K562 (cell line): ENCODE results near the gene CBX4. TPM values are rescaled to one million over a fixed set of nuclear protein-coding genes. Genes with fewer than 3 reads are reported as not detected.

Experiments
- BRD9 ChIP-seq: fragments of 450-650 bp; IDR thresholded peaks from 2 replicates; pipeline ENCODE4 v1.6.1; 2018; ENCODE audit warnings: low read depth; ENCODE audit not compliant: partially characterized antibody
- CLOCK ChIP-seq: fragments of 250-450 bp; sonication (Bioruptor Pico); IDR thresholded peaks from 2 replicates; pipeline ENCODE4 v1.4.0; 2020; ENCODE audit warnings: mild to moderate bottlenecking, moderate library complexity, borderline replicate concordance
- CXXC5 ChIP-seq: fragments of 250-450 bp; sonication (Bioruptor Pico); IDR thresholded peaks from 2 replicates; pipeline ENCODE4 v1.8.0; 2022; ENCODE audit warnings: inconsistent platforms, mild to moderate bottlenecking, moderate library complexity
- DMBX1 ChIP-seq: fragments of 250-450 bp; sonication (Bioruptor Pico); IDR thresholded peaks from 2 replicates; pipeline ENCODE4 v1.8.0; 2022; ENCODE audit warnings: inconsistent platforms, mild to moderate bottlenecking, moderate library complexity, borderline replicate concordance
- GABPB2 ChIP-seq: fragments of 250-450 bp; sonication (Bioruptor Pico); conservative IDR thresholded peaks from 2 replicates; pipeline ENCODE4 v1.5.1; 2021; ENCODE audit warnings: mild to moderate bottlenecking
- HMGN3 ChIP-seq: IDR thresholded peaks from 2 replicates; pipeline ENCODE4 v1.6.1; 2011; ENCODE audit warnings: borderline replicate concordance, low read depth, mild to moderate bottlenecking, mixed read lengths, low read length; ENCODE audit not compliant: insufficient read length; ENCODE audit errors: extremely low read depth
- HNRNPH1 ChIP-seq: fragments of 200-400 bp; formaldehyde crosslinking; optimal IDR thresholded peaks from 2 replicates; pipeline ENCODE3; 2017; ENCODE audit warnings: low read depth, mild to moderate bottlenecking, low read length, moderate library complexity
- HNRNPUL1 ChIP-seq: fragments of 200-400 bp; formaldehyde crosslinking; IDR thresholded peaks from 2 replicates; pipeline ENCODE4 v1.6.1; 2017; ENCODE audit warnings: low read length
- IRF9 ChIP-seq: fragments of 450-650 bp; IDR thresholded peaks from 2 replicates; pipeline ENCODE4 v1.6.1; 2016; ENCODE audit warnings: missing biosample characterization, missing genetic modification characterization
- L3MBTL2 ChIP-seq: fragments of 450-650 bp; IDR thresholded peaks from 2 replicates; pipeline ENCODE4 v1.6.1; 2016; ENCODE audit warnings: mild to moderate bottlenecking, moderate library complexity
- MAFG ChIP-seq: fragments of 450-650 bp; conservative IDR thresholded peaks from 2 replicates; pipeline ENCODE4 v1.6.1; 2016; ENCODE audit warnings: missing genetic modification characterization, missing compliant biosample characterization
- MBD2 ChIP-seq: sonication (generic); IDR thresholded peaks from 2 replicates; pipeline ENCODE4 v1.6.1; 2016; ENCODE audit warnings: low read depth, borderline replicate concordance
- MYNN ChIP-seq, 2 experiments: sonication (generic); formaldehyde crosslinking in 1 of 2; IDR thresholded peaks; 2 replicates each; pipeline versions ENCODE4 v1.5.0 to v1.6.1; 2016 to 2020; ENCODE audit warnings: antibody characterized with exemption in 1 of 2, missing genetic modification reagents in 1 of 2
- POU5F1 ChIP-seq: fragments of 150-350 bp; IDR thresholded peaks from 2 replicates; pipeline ENCODE4 v1.6.1; 2014; ENCODE audit warnings: borderline replicate concordance, low read length, low read depth, mild to moderate bottlenecking; ENCODE audit not compliant: partially characterized antibody
- RBBP5 ChIP-seq: fragments of 200-600 bp; sonication (generic); IDR thresholded peaks from 2 replicates; pipeline ENCODE4 v1.6.1; 2012; ENCODE audit warnings: borderline replicate concordance, mild to moderate bottlenecking, low read length, control low read depth, inconsistent platforms; ENCODE audit not compliant: insufficient read depth, poor library complexity, severe bottlenecking
- RFX5 ChIP-seq: IDR thresholded peaks from 2 replicates; pipeline ENCODE4 v1.6.1; 2011; ENCODE audit warnings: low read depth, mild to moderate bottlenecking, improper control_type of control experiment, low read length
- TBL1XR1 ChIP-seq, 2 experiments: IDR thresholded peaks; 2 replicates each; pipeline ENCODE4 v1.6.1; 2012; ENCODE audit warnings: improper control_type of control experiment in 2 of 2, low read length in 2 of 2, mild to moderate bottlenecking in 1 of 2
- TEAD4 ChIP-seq, 2 experiments: sonication (generic) in 1 of 2; formaldehyde crosslinking in 1 of 2; IDR thresholded peaks; 2 replicates each; pipeline versions ENCODE4 v1.6.1 to v1.8.0; 2012 to 2022; ENCODE audit warnings: borderline replicate concordance in 1 of 2, inconsistent platforms in 1 of 2, low read length in 1 of 2, mild to moderate bottlenecking in 1 of 2, missing genetic modification reagents in 1 of 2
- ZNF232 ChIP-seq: sonication (generic); formaldehyde crosslinking; IDR thresholded peaks from 2 replicates; pipeline ENCODE4 v1.8.0; 2022; ENCODE audit warnings: mild to moderate bottlenecking, missing genetic modification reagents
- ZNF395 ChIP-seq: fragments of 200-800 bp; sonication (Bioruptor generic); IDR thresholded peaks from 2 replicates; pipeline ENCODE4 v1.6.1; 2017; ENCODE audit warnings: missing genetic modification characterization, missing compliant biosample characterization
- ZNF444 ChIP-seq: fragments of 250-450 bp; sonication (Bioruptor Pico); IDR thresholded peaks from 2 replicates; pipeline ENCODE4 v1.4.0; 2020; ENCODE audit warnings: mild to moderate bottlenecking, moderate library complexity
- polyA plus RNA-seq, 8 experiments: library from polyadenylated mRNA; depleted of rRNA in 4 of 8; stranded (reverse) in 5 of 8; unstranded in 3 of 8; fragments of >200 nt; fragmentation: Nextera tagmentation in 2 of 8; fragmentation: Illumina TruSeq in 1 of 8; extraction: Ambion mirVana in 2 of 8; extraction: Trizol in 1 of 8; gene quantifications; 2 replicates each; pipeline versions ENCODE4 v1.2.1 to v1.2.3, GENCODE V29; 2011 to 2014; ENCODE audit warnings: inconsistent platforms in 1 of 8, missing spikeins in 1 of 8
- total RNA-seq, 7 experiments: library from RNA; depleted of rRNA in 6 of 7; stranded (reverse); fragments of >200 nt in 6 of 7; fragmentation: Illumina TruSeq in 2 of 7; extraction: Trizol in 2 of 7; gene quantifications; 2 replicates each; pipeline versions ENCODE4 v1.2.1 to v1.2.3, GENCODE V29; 2011 to 2021; ENCODE audit warnings: low replicate concordance in 1 of 7

Gene CBX4
- total and polyA plus RNA-seq, 9 of the 15 experiments (the other 6 are each of a cell fraction or from before 2014, with no cell fraction given), result 0.98 to 50.5 (median 10.0) TPM

- TF ChIP-seq TEAD4 (IDR thresholded peaks at IDR 0.05; ENCODE audit: low read length) (no peak), TEAD4 (CRISPR knock-in tag; IDR thresholded peaks at IDR 0.05; ENCODE audit: borderline replicate concordance) (no peak), MYNN (IDR thresholded peaks at IDR 0.05) (0 out of 2 replicates have a peak, but pooled peaks have one; percentile 30), MYNN (CRISPR knock-in tag; IDR thresholded peaks at IDR 0.05) (no peak), ZNF232 (CRISPR knock-in tag) (no peak), BRD9 (no peak), IRF9 (tag) (no peak), HNRNPUL1 (no peak), ZNF444 (CRISPR knock-in tag) (no peak), HMGN3 (peak; percentile 54), L3MBTL2 (peak; percentile 54), MAFG (tag) (no peak), HNRNPH1 (no peak), CXXC5 (CRISPR knock-in tag) (no peak), DMBX1 (CRISPR knock-in tag) (no peak), POU5F1 (no peak), CLOCK (CRISPR knock-in tag) (no peak), GABPB2 (CRISPR knock-in tag) (no peak), RBBP5 (peak; percentile 11), MBD2 (no peak), TBL1XR1 (IDR thresholded peaks at IDR 0.05; ENCODE audit: low read length in 2 of 2) (no peak), RFX5 (no peak), ZNF395 (CRISPR knock-in tag) (no peak)
These were observed 2.0 kb downstream of the CBX4 start (continued) for GRCh38 chr17:79836972-79837887.
